ENCODE measurements around the gene TIMP1.

DNA sequence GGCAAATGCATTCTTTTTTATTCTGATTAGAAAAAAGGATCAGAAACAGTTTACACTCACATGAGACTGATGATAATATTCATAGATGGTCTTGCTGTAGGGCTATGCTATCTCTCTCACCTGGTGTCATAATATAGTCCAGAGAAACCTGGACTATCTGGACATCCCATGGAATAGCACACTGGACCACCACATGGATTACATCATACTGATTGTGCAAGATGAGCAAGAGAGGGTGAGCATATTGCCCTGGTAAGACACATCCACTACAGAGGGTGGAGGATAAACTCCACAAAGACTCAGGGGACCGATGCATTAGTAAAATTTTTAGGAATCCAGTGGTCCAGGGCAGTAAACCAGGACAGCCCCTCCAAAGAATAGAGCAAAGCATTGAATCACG, 29.3 kb downstream of the TIMP1 start:
- TF ChIP-seq POLR2AphosphoS5 (IDR thresholded peaks at IDR 0.05; ENCODE audit: borderline replicate concordance, low read depth, low read length) = no peak
- TF ChIP-seq EZH2 (IDR thresholded peaks at IDR 0.05) = no peak
